Nephron (organoid): Measurements from ENCODE around the gene WDR20.
"Not testable (repeated sequence)": the region's sequence is repeated elsewhere in the genome, so short reads cannot be mapped to it uniquely, and the experiment has no call there.

Experiments
- H3K27ac Mint-ChIP-seq, 3 experiments: 2 replicates each; pipeline ENCODE4 v1.8.0; 2020; ENCODE audit warnings: mixed read lengths in 3 of 3, mild to moderate bottlenecking in 2 of 3, moderate library complexity in 1 of 3
- H3K27me3 Mint-ChIP-seq: 2 replicates; pipeline ENCODE4 v1.8.0; 2021; ENCODE audit warnings: low read depth, mild to moderate bottlenecking, moderate library complexity, mixed read lengths
- H3K36me3 Mint-ChIP-seq: 2 replicates; pipeline ENCODE4 v1.8.0; 2020; ENCODE audit warnings: low read depth, mixed read lengths
- H3K4me1 Mint-ChIP-seq: 2 replicates; pipeline ENCODE4 v1.8.0; 2020; ENCODE audit warnings: mixed read lengths
- H3K4me3 Mint-ChIP-seq, 3 experiments: 2 replicates each; pipeline ENCODE4 v1.8.0; 2020; ENCODE audit warnings: mild to moderate bottlenecking in 3 of 3, mixed read lengths in 3 of 3, moderate library complexity in 2 of 3
- H3K9me3 Mint-ChIP-seq: 2 replicates; pipeline ENCODE4 v1.8.0; 2020; ENCODE audit warnings: mixed read lengths
- TF ChIP-seq, protein P1 (sequence below), 3 experiments: fragments of 200-600 bp; sonication (generic); IDR thresholded peaks; one replicate each; pipeline ENCODE4 v1.5.0; 2021; ENCODE audit warnings: antibody characterized with exemption in 3 of 3; ENCODE audit not compliant: unreplicated experiment in 3 of 3

Gene WDR20

DNA sequence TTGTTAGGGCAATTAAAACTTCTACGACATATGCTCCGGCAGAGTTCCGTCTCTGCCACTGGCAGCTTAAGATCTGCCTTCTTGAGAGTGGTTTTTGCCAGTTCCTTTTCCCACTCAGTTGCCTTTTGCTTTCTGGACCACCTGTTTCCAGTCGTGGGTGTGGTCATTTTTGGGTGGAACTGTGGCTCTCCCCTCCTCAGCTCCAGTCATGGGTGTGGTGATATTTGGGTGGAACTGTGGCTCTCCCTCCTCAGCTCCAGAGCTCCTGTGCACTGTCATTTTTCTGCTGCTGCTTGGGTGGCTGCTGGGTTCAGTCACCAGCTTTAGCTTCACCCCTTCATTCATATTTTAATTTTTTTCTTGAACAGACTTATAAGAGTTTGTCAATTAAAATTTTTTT is 25.3 kb downstream of the WDR20 start:
- Mint-ChIP-seq H3K4me3 (no peak overlapping the region), H3K36me3 (peaks cover 11% of the 10 kb centered on the region), H3K9me3 (no peaks in the 10 kb centered on the region), H3K4me1 (peaks cover 50% of the 10 kb centered on the region), H3K27me3 (no peaks in the 10 kb centered on the region), H3K27ac (no peak overlapping the region)
- TF ChIP-seq, protein P1, sequence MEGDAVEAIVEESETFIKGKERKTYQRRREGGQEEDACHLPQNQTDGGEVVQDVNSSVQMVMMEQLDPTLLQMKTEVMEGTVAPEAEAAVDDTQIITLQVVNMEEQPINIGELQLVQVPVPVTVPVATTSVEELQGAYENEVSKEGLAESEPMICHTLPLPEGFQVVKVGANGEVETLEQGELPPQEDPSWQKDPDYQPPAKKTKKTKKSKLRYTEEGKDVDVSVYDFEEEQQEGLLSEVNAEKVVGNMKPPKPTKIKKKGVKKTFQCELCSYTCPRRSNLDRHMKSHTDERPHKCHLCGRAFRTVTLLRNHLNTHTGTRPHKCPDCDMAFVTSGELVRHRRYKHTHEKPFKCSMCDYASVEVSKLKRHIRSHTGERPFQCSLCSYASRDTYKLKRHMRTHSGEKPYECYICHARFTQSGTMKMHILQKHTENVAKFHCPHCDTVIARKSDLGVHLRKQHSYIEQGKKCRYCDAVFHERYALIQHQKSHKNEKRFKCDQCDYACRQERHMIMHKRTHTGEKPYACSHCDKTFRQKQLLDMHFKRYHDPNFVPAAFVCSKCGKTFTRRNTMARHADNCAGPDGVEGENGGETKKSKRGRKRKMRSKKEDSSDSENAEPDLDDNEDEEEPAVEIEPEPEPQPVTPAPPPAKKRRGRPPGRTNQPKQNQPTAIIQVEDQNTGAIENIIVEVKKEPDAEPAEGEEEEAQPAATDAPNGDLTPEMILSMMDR (IDR thresholded peaks at IDR 0.05; ENCODE audit: unreplicated experiment in 3 of 3): no peak

DNA sequence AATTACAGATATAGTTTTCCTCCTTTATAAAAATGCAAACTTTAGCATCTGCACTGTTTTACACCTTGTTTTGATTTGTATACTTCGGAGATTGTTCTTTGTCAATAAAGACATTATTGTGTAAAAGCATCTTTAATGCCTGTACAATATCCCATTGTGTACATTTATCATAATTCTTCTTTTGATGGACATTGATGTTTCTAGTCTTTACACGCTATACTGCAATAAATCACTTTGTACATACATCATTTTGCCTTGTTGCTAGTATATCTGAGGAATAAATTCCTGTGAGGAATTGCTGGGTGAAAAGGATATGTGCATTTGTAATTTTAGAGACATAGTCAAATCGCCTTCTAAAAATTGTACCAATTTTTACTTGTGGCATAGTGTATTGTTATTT is 30.4 kb downstream of the WDR20 start:
- peaks cover 48% of the 10 kb centered on the region for H3K4me1 Mint-ChIP-seq
- no peak overlapping the region for H3K27ac Mint-ChIP-seq
- H3K4me3 Mint-ChIP-seq: no peak overlapping the region
- H3K27me3 Mint-ChIP-seq: no peaks in the 10 kb centered on the region
- peaks cover 19% of the 10 kb centered on the region for H3K36me3 Mint-ChIP-seq
- H3K9me3 Mint-ChIP-seq: no peaks in the 10 kb centered on the region
- TF ChIP-seq, protein P1 (IDR thresholded peaks at IDR 0.05; ENCODE audit: unreplicated experiment in 3 of 3): no peak

DNA sequence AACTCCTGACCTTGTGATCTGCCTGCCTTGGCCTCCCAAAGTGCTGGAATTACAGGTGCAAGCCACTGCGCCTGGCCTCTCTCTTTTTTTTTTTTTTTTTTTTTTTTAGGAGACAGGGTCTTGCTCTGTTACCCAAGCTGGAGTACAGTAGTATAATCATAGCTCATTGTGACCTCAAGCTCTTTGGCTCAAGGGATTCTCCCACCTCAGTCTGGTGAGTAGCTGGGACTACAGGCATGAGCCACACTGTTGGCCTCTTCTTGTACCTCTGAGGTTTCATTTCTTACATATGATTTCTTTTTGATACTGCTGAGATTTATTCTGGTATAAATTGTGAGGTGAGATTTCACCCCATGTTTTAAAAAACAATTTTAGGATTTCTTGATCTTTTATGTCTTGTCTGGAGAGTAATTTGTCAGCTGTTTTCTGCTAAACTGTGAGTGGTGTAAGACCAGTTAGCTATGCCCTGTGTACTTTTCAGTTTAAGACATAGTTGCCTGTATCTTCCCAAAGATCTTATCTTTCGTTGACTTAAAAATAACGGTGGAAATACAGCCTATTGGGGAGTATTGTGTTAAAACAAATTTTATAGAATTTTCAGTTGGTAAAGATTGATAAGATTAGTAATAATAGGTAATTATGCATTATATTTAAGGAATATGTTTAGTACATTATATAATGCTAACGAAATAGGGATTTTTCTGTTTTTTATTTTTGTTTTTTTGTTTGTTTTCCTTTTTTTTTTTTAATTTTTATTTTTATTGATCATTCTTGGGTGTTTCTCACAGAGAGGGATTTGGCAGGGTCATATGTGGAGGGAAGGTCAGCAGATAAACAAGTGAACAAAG is 31.7 kb downstream of the WDR20 start:
- Mint-ChIP-seq H3K36me3 (peaks cover 25% of the 10 kb centered on the region), H3K9me3 (no peaks in the 10 kb centered on the region), H3K27me3 (no peaks in the 10 kb centered on the region), H3K27ac (peak overlapping the region in 1 of 3 experiments; percentile 53), H3K4me3 (no peak overlapping the region), H3K4me1 (peaks cover 47% of the 10 kb centered on the region)
- TF ChIP-seq, protein P1 (IDR thresholded peaks at IDR 0.05; ENCODE audit: unreplicated experiment in 3 of 3): no peak

DNA sequence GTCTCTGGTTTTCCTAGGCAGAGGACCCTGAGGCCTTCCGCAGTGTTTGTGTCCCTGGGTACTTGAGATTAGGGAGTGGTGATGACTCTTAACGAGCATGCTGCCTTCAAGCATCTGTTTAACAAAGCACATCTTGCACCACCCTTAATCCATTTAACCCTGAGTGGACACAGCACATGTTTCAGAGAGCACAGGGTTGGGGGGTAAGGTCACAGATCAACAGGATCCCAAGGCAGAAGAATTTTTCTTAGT is 32.2 kb downstream of the WDR20 start:
- not testable (repeated sequence) for H3K9me3 Mint-ChIP-seq, H3K27ac Mint-ChIP-seq, H3K27me3 Mint-ChIP-seq, H3K4me3 Mint-ChIP-seq
- H3K4me1 Mint-ChIP-seq: peaks cover 43% of the 10 kb centered on the region
- peaks cover 27% of the 10 kb centered on the region for H3K36me3 Mint-ChIP-seq

DNA sequence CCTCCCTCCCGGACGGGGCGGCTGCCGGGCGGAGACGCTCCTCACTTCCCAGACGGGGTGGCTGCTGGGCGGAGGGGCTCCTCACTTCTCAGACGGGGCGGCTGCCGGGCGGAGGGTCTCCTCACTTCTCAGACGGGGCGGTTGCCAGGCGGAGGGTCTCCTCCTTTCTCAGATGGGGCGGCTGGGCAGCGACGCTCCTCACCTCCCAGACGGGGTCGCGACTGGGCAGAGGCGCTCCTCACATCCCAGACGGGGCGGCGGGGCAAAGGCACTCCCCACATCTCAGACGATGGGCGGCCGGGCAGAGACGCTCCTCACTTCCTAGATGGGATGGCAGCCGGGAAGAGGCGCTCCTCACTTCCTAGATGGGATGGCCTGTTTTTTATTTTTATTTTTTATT is 33.0 kb downstream of the WDR20 start:
- peaks cover 43% of the 10 kb centered on the region for H3K4me1 Mint-ChIP-seq
- H3K9me3 Mint-ChIP-seq, H3K4me3 Mint-ChIP-seq, H3K27me3 Mint-ChIP-seq, H3K27ac Mint-ChIP-seq: not testable (repeated sequence)
- peaks cover 27% of the 10 kb centered on the region for H3K36me3 Mint-ChIP-seq

DNA sequence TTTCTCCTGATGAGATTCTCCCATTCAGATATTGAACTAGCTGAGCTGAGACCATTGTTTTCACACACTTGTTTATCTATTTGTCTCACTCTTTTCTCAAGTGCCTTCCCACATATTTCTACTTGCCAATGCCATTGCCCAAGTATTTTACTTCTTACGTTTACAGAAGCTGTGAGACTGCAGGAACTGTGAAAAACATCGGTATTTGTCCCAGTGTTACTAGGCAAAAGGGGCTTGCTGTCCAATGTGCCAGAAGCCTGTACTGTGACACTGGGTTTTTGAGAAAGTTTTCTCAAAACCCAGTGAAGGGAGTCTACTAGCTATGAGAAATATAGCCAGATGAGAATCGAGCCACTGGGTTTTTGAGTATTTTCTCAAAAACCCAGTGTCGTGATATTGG is 37.5 kb downstream of the WDR20 start:
- TF ChIP-seq, protein P1 (IDR thresholded peaks at IDR 0.05; ENCODE audit: unreplicated experiment in 3 of 3): no peak
- H3K27me3 Mint-ChIP-seq: no peaks in the 10 kb centered on the region
- H3K9me3 Mint-ChIP-seq: no peaks in the 10 kb centered on the region
- no peak overlapping the region for H3K4me3 Mint-ChIP-seq
- peaks cover 38% of the 10 kb centered on the region for H3K4me1 Mint-ChIP-seq
- peak overlapping the region in 2 of 3 experiments; percentile 9 to 46 for H3K27ac Mint-ChIP-seq
- H3K36me3 Mint-ChIP-seq: peaks cover 18% of the 10 kb centered on the region

DNA sequence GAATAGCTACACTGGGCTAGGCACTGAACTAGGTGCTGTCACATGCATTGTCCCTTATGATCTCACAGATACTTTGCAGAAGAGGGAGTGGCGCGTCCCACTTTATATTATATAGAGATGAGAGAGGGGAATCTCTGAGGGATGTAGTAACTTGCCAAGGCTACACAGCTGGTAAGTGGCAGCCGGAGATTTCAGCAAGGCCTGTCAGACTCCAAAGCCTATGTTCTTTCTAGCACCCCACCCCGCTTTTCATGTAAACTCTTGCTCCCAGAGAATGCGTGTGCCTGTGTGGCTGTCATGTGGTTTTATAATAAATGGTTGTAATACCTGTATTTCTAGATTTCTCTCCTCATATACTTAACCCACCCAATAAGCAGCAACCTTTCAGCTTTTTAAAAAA is 39.1 kb downstream of the WDR20 start:
- Mint-ChIP-seq H3K27me3 (no peaks in the 10 kb centered on the region), H3K36me3 (peaks cover 14% of the 10 kb centered on the region), H3K9me3 (no peaks in the 10 kb centered on the region), H3K4me3 (peak overlapping the region in 2 of 3 experiments; percentile 60 to 63), H3K27ac (peak overlapping the region in 1 of 3 experiments; percentile 27), H3K4me1 (peaks cover 51% of the 10 kb centered on the region)
- TF ChIP-seq, protein P1 (IDR thresholded peaks at IDR 0.05; ENCODE audit: unreplicated experiment in 3 of 3): no peak
